HCEC 1CT (cell line): Measurements from ENCODE around the gene MOSPD2.

Source experiments
- DNase-seq: peaks from one replicate; pipeline ENCODE4 v3.0.0-alpha.2; 2017

Gene MOSPD2

GRCh38 chrX:14916017-14916674 is 42.9 kb downstream of the MOSPD2 start:
- peak; percentile 61 for DNase-seq

GRCh38 chrX:14919407-14919806 is 46.2 kb downstream of the MOSPD2 start:
- no peak for DNase-seq

- DNase-seq, result peak; percentile 15
Measured at GRCh38 chrX:14920196-14920595, 47.0 kb downstream of the MOSPD2 start.

DNA sequence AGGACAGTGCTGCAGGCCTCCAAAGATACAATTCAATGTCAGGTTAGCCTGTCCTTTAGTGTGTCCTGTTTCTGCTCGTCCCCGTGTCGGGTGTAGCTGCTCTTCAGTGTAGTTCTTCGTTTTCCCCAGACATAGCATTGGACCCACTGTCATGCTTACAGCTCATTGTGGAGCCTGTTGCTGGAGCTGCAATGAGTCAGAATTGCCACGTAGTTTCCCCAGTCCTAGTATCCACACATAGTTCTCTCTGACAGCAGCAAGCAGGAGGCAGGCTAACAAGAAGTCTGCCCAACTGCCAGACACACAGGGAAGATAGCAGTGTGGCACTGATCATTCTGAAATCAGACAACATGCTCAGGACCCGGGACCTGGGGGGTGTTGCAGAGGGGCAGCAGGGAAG is 49.2 kb downstream of the MOSPD2 start:
- peak; percentile 75 for DNase-seq

- DNase-seq, result no peak
Measured at GRCh38 chrX:14923761-14924160, 50.5 kb downstream of the MOSPD2 start.

DNA sequence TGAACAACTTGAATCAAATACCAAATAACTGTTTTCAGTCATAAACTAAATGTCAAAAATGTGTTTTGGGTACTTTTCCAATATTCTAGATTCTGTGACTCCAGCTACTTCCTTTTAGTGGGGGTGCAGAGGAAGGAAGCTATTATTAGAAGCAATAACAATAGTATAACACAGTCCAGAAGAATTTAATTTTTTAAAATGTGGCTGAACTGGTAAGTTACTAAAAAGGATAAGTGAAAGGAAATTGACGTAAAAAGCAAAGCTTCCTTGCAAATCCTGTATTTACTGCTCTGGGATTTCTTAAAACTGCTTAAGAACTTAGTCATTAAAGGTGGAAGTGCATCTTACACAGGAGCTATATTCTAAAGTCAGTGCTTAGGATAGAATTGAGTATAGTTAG is 53.2 kb downstream of the MOSPD2 start:
- DNase-seq, result no peak

DNA sequence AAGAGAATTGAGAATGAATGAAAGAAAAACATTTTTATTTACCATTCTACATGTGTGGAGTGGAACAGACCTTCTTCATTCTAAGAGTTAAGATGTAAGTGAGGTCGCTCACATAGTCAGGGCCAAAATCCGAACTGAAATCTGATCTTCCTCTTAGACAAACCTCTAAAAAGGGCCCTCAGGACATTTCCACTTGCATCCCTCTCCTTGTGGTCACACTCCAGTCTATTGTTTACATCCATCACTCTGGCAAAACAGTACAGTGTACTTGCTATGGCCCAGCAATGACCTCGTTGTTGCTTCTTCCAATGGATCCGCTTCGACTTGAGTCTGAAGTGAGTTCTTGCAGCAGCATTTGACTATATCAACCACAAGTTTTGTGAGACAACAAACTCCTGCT is 54.2 kb downstream of the MOSPD2 start:
- no peak for DNase-seq

DNA sequence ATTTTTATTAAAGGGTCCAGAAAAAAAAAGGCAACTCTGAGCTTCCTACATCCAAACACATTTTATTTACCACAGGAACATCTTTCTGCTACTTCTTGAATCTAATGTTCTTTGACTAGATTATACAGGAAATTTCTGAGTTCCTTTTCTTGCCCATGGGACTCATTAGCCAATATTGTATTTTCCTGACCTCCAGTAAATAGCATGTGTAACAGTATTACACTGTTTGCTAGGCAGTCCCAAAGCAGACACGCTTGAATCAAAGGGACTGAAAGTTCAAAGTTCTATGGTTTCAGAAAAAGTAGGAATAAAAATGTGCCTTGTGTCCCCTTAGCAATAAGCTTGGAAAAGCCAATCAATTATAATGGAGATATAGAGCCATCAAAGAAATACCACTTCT is 57.4 kb downstream of the MOSPD2 start:
- DNase-seq, result no peak

GRCh38 chrX:14932136-14932535 is 58.9 kb downstream of the MOSPD2 start:
- no peak for DNase-seq

DNA sequence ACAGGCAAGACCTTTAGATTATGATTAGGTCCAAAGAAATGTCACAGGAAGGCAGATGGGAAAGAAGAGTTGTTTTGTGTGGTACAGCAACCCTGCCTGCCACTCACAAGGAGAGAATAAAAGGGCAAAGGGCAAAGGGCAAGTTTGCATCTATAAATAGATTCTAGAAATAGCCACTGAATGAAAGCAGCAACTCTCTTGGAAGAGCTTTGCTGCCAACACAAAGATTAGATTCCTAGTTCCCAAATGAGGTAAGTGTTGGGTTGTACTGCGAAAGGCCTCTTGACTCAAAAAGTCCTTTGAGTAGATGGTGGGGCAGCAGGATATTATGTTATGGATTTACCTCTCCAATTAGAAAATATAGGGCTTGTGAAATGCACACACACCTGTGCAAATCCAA is 61.2 kb downstream of the MOSPD2 start:
- no peak for DNase-seq

DNA sequence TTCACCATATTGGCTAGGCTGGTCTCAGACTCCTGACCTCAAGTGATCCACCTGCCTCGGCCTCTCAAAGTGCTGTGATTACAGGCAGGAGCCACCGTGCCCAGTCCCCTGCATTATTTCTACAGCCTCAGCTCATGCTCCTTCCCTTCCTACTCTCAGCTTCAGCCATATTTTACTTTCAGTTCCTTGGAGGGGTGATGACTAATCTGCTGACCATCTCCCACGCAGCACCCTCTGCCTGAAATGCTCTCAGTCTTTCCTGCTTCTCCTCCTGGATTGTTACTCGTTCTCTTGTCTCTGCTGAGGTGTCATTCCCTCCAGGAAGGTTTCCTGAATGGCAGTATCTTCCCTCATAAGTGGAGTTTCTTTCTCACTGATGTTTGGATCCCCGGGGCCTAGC is 63.3 kb downstream of the MOSPD2 start:
- peak; percentile 70 for DNase-seq

DNA sequence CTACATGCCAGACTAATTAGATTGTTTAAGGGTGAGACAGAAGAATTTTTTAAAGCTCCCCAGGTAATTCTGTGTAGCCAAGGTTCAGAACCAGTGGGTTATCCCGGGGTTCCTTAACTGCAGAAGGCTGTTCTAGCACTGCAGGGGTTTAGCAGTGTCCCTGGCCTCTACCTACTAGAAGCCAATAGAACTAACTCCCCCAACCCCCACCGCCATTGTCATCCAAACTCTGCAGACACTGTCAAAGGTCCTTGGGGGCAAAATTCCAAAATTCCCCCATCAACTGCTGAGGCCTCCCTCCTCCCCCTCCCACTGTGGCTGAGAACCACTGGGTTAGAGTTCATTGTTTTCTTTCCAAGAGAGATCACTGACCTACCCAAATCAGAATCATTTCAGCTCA is 66.4 kb downstream of the MOSPD2 start:
- no peak for DNase-seq

GRCh38 chrX:14941301-14941700 is 68.1 kb downstream of the MOSPD2 start:
- no peak for DNase-seq

DNA sequence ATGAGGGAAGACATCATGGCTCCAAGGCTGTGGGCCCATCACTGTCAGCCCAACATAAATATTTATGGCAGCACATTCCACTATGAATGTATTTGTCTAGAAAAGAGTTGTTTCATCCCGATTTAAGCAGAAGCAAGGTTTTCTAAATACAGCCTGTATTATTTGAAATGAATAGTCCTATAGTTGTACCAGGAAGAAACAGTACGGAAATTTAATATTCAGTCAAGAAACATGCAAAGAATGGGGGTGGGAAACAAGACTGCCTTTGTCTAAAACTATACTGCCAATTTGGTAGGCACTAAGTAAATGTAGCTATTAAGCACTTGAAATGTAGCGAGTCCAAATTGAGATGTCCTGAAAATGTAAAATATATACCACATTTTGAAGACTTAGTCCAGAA is 69.1 kb downstream of the MOSPD2 start:
- DNase-seq, result no peak

DNA sequence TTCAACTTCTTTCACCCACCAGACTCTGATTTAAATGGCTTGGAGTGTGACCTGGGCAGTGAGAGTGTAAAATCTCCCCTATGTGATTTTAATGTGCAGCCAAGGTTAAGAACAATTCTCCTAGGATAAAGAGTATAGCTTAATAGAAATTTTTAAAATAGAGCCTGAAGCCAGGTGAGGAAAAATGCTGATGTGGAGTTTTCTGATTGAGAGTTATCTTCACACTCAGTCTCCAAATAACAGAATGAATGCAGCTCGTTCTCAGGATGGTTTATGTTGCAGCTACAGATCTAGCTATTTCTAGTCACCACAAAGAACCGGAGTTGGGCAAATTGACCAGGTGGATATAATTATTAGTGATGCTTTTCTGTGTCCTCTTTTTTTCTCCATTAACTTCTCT is 70.7 kb downstream of the MOSPD2 start:
- no peak for DNase-seq

- DNase-seq, result no peak
Measured at GRCh38 chrX:14946606-14947155, 73.5 kb downstream of the MOSPD2 start.

DNA sequence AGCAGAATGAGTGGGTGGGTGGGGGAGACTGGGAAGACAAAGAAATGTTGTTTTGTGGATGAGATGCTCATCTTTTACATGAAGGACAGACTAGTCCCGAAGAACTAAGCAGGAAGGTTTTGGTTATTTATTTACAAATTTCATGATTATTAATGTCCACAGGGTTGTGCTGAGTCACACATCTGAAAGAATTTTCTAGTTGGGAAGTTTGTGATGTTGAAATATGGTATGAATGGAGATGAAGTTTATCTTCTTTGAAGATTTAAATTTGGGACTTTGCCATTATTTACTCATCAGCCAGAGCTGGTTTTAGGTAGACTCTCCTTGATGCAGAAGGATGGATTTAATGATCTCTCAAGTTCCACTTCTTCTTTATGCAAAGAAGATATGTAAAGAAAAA is 75.5 kb downstream of the MOSPD2 start:
- no peak for DNase-seq

- no peak for DNase-seq
Measured at GRCh38 chrX:14956813-14957582, 83.8 kb downstream of the MOSPD2 start.

- DNase-seq, result peak; percentile 31
Measured at GRCh38 chrX:14963447-14964236, 90.4 kb downstream of the MOSPD2 start.

DNA sequence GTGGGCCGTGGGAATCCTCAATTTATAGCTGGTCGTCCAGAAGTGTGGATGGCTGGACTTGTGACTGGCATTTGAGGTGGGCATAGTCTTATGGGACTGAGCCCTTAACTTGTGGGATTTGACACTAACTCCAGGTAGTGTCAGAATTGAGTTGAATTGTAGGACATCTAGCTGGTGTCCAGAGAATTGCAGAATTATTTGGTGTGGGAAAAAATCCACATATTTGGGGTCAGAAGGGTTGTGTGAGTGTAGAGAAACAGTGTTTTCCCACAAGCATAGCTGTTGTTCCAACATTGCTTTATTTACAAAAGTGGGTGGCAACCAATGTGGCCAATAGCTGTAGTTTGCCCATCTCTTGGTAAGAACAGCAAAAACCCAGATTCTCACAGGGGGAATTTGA is 91.3 kb downstream of the MOSPD2 start:
- no peak for DNase-seq
